Left ventricle myocardium inferior (tissue), 1 donor: ENCODE data around the gene C6orf163. TPM values are rescaled to one million over a fixed set of nuclear protein-coding genes. Genes with fewer than 3 reads are reported as not detected.

Source experiments
- DNase-seq: peaks from one replicate; pipeline ENCODE4 v3.0.0-alpha.2; 2020
- H3K27ac ChIP-seq: fragments of 200-600 bp; replicated peaks from 2 replicates; pipeline ENCODE4 v1.8.0; 2021
- H3K27me3 ChIP-seq: fragments of 200-600 bp; 2 replicates; pipeline ENCODE4 v1.8.0; 2021; ENCODE audit warnings: low read depth
- H3K36me3 ChIP-seq: fragments of 200-600 bp; 2 replicates; pipeline ENCODE4 v1.8.0; 2021
- H3K4me1 ChIP-seq: fragments of 200-600 bp; 2 replicates; pipeline ENCODE4 v1.8.0; 2021
- H3K4me3 ChIP-seq: fragments of 200-600 bp; 2 replicates; pipeline ENCODE4 v1.8.0; 2021; ENCODE audit warnings: mild to moderate bottlenecking, moderate library complexity
- H3K9me3 ChIP-seq: fragments of 200-600 bp; replicated peaks from 2 replicates; pipeline ENCODE4 v1.8.0; 2021
- intact Hi-C: fragments of 100-400 bp; cut with micrococcal nuclease; formaldehyde crosslinking; loops from one replicate; pipeline ENCODE4 v1.11.0; 2022
- total RNA-seq: library from RNA; stranded (reverse); fragmentation: NEBNext Ultra II Directional; extraction: Animal tissue kit (Norgen Biotek cat#: 25700); gene quantifications from one replicate; pipeline ENCODE4 v1.2.1, GENCODE V29; 2021
- TF ChIP-seq, protein P1 (sequence below): fragments of 200-600 bp; IDR thresholded peaks from 2 replicates; pipeline ENCODE4 v1.8.0; 2021; ENCODE audit warnings: antibody characterized with exemption, mild to moderate bottlenecking, borderline replicate concordance
- donor health status: DM: no; HTN: yes; CAD: no; lungs with severe emphysema.

Gene C6orf163
- total RNA-seq, 1 donor from 2014 or later, result 1.6 TPM

GRCh38 chr6:87384038-87384437, 39.4 kb downstream of the C6orf163 start:
- DNase-seq, result no peak
- TF ChIP-seq, protein P1, sequence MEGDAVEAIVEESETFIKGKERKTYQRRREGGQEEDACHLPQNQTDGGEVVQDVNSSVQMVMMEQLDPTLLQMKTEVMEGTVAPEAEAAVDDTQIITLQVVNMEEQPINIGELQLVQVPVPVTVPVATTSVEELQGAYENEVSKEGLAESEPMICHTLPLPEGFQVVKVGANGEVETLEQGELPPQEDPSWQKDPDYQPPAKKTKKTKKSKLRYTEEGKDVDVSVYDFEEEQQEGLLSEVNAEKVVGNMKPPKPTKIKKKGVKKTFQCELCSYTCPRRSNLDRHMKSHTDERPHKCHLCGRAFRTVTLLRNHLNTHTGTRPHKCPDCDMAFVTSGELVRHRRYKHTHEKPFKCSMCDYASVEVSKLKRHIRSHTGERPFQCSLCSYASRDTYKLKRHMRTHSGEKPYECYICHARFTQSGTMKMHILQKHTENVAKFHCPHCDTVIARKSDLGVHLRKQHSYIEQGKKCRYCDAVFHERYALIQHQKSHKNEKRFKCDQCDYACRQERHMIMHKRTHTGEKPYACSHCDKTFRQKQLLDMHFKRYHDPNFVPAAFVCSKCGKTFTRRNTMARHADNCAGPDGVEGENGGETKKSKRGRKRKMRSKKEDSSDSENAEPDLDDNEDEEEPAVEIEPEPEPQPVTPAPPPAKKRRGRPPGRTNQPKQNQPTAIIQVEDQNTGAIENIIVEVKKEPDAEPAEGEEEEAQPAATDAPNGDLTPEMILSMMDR, result no peak
- no peak overlapping the region for H3K4me3 ChIP-seq
- H3K9me3 ChIP-seq, result no peaks in the 10 kb centered on the region
- H3K36me3 ChIP-seq, result no peaks in the 10 kb centered on the region
- H3K4me1 ChIP-seq, result no peaks in the 10 kb centered on the region
- H3K27ac ChIP-seq, result no peak overlapping the region
- intact Hi-C loops, result no loop called here
- no peaks in the 10 kb centered on the region for H3K27me3 ChIP-seq

- H3K27me3 ChIP-seq, result no peaks in the 10 kb centered on the region
- TF ChIP-seq, protein P1, result no peak
- H3K9me3 ChIP-seq, result no peaks in the 10 kb centered on the region
- DNase-seq, result no peak
- H3K36me3 ChIP-seq, result no peaks in the 10 kb centered on the region
- H3K4me3 ChIP-seq, result no peak overlapping the region
- no peak overlapping the region for H3K27ac ChIP-seq
- H3K4me1 ChIP-seq, result no peaks in the 10 kb centered on the region
- intact Hi-C loops, result no loop called here
Observed at GRCh38 chr6:87384449-87384848, 39.8 kb downstream of the C6orf163 start.

DNA sequence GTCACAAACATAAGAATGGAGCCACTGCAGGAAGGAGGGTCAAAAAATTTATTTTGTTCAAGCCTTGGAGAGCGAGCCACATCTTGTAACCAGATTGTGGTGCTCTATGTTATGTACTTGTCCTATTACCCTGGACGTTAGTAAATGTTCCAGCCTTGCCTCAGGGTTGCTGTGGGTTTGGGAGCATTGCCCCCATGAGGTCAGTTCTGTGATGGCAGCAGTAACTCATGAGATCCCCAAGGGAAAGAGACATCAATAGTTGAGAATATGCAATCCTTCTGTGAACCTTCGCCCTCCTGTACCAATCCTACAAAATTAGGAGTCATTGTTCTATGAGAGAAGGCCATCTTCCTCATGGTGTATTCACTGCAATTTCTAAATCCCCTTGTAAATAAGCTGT, 46.7 kb downstream of the C6orf163 start:
- intact Hi-C loops, result no loop called here

DNA sequence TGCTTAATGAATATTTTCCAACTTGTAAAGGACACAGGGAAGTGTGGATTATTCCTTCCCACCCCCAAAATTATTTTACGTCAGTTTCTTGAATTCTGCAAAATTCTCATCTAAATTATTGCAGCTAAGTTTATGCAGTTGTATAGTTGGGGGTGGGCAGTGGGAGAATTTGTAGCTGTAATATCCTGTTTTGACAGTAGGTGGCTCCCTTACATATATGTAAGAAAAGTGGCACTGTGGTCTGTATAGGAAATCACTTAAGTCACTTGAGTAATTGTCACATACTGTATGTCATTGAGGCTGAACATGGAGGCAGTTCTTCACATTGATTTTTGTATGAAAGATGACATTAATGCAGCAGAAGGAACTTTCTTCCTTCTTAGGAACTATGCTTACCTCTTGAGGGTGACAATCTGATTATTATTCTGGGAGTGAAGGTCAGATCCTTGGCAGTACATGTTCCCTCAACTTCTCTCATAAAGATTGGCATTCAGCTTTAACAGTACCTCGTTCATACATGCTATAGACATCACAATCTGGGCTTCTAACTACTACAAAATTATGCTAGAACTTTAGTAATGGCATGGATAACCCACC, 48.5 kb downstream of the C6orf163 start:
- Histone ChIP-seq H3K36me3 (no peaks in the 10 kb centered on the region), H3K27me3 (no peaks in the 10 kb centered on the region), H3K4me3 (no peak overlapping the region), H3K27ac (no peak overlapping the region), H3K9me3 (no peaks in the 10 kb centered on the region), H3K4me1 (no peaks in the 10 kb centered on the region)
- TF ChIP-seq, protein P1, result peak; percentile 80
- DNase-seq, result no peak
- intact Hi-C loops, result no loop called here

More for the DNA sequence above, 46.7 kb downstream of the C6orf163 start:
- Histone ChIP-seq H3K27me3 (no peaks in the 10 kb centered on the region), H3K27ac (no peak overlapping the region), H3K4me3 (no peak overlapping the region), H3K36me3 (no peaks in the 10 kb centered on the region), H3K4me1 (no peaks in the 10 kb centered on the region), H3K9me3 (no peaks in the 10 kb centered on the region)
- TF ChIP-seq, protein P1, result peak; percentile 35
- DNase-seq, result no peak

DNA sequence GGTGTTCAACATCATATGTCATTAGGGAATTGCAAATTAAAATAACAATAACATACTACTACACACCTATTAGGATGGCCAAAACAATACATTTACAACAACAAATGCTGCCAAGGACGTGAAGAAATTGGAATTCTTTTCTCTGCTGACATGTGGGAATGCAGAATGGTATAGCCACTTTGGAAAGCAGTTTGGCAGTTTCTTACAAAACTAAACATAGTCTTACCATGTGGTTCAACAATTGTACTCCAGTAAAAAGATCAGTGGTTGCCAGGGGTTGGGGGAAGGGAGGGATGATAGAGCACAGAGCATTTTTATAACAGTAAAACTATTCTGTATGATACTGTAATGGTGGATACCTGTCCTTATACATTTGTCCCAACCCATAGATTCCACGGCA, 50.8 kb downstream of the C6orf163 start:
- intact Hi-C loops, result no loop called here
- H3K4me3 ChIP-seq, result no peak overlapping the region
- no peaks in the 10 kb centered on the region for H3K9me3 ChIP-seq
- H3K36me3 ChIP-seq, result no peaks in the 10 kb centered on the region
- no peaks in the 10 kb centered on the region for H3K4me1 ChIP-seq
- H3K27me3 ChIP-seq, result no peaks in the 10 kb centered on the region
- TF ChIP-seq, protein P1, result no peak
- no peak for DNase-seq
- no peak overlapping the region for H3K27ac ChIP-seq
